LNCAP (cell line): ENCODE data around the gene NXPH4.

ENCODE experiments used
- CTCF ChIP-seq: fragments of 450-650 bp; IDR thresholded peaks from 2 replicates; pipeline ENCODE4 v1.5.1; 2017; ENCODE audit warnings: mild to moderate bottlenecking

Gene NXPH4

DNA sequence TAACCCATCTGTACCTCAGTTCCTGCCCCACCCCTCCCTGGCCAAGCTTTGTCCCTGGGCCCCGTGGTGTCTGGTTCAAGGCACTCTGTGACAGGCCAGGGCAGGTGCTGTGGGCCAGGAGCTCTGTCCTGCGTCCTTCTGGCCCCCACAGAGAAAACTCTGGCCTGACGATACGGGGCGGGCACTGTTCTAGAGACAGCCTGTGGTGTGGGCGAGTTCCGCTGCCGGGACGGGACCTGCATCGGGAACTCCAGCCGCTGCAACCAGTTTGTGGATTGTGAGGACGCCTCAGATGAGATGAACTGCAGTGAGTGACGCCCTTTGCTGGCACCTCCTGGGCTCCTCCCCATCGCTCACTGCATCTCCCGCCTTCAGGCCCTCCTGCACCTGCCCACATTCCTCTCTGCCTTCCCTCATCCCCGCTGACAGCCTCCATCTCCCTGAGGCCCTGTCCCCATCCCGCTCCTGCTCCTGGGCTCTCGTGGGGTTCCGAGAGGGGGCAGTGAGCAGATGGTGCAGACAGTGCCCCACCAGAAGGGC is 22.8 kb upstream of the NXPH4 start:
- TF ChIP-seq CTCF = no peak

GRCh38 chr12:57194253-57194652 is 22.3 kb upstream of the NXPH4 start:
- TF ChIP-seq CTCF = no peak

- no peak for TF ChIP-seq CTCF
Observed at GRCh38 chr12:57195186-57195585, 21.4 kb upstream of the NXPH4 start.

GRCh38 chr12:57195611-57196371 is 20.8 kb upstream of the NXPH4 start:
- no peak for TF ChIP-seq CTCF

DNA sequence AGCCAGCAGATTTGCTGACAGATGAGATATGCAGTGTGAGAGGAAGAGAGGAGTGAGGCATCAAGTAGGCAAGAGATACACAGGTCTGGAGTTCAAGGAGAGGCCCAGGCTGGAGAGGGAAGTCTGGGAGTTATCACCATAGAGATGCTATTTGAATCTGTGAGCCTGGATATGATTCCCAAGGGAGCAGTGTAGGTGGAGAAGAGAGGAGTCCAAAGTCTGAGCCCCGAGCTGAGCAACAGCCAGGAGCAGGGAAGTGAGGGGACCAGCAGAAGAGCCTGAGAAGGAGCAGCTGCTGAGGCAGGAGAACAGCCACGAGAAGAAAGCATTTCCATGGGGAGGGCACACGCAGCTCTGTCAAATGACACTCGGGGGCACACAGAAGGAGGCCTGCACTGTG is 20.2 kb upstream of the NXPH4 start:
- no peak for TF ChIP-seq CTCF

DNA sequence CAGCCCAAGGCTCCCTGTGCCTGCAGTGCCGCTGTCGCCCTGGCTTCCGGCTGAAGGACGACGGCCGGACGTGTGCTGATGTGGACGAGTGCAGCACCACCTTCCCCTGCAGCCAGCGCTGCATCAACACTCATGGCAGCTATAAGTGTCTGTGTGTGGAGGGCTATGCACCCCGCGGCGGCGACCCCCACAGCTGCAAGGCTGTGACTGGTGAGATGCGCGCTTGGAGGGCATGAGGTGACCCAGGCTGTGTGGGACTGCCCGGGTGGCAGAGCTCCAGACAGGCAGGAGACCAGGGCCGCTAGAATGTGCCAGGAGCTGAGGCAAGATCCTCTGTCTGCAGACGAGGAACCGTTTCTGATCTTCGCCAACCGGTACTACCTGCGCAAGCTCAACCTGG is 19.6 kb upstream of the NXPH4 start:
- TF ChIP-seq CTCF = no peak

DNA sequence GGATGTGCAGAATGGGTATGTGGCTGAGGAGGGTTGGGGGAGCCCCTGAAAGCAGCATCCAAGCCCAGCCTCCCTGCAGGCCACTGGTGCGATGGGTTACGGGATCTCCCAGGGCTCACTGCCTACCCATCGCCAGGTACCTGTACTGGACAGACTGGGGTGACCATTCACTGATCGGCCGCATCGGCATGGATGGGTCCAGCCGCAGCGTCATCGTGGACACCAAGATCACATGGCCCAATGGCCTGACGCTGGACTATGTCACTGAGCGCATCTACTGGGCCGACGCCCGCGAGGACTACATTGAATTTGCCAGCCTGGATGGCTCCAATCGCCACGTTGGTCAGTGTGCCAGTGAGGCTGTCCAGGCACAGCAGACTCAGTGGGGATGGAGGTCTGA is 18.3 kb upstream of the NXPH4 start:
- no peak for TF ChIP-seq CTCF
